GM23248 (cell line): ENCODE data around the gene ST3GAL3.

Source experiments
- EZH2 ChIP-seq: fragments of 200-600 bp; sonication (generic); IDR thresholded peaks from 2 replicates; pipeline ENCODE4 v1.6.1; 2018; ENCODE audit warnings: antibody characterized with exemption, mild to moderate bottlenecking; ENCODE audit not compliant: insufficient read depth, poor library complexity, severe bottlenecking
- EZH2phosphoT487 ChIP-seq: fragments of 200-600 bp; sonication (generic); IDR thresholded peaks from 2 replicates; pipeline ENCODE4 v1.6.1; 2018; ENCODE audit warnings: antibody characterized with exemption, moderate library complexity, mild to moderate bottlenecking, low read depth; ENCODE audit not compliant: insufficient read depth

GRCh38 chr1:43802356-43802980 is 95.1 kb downstream of the ST3GAL3 start:
- TF ChIP-seq EZH2phosphoT487 (no peak), EZH2 (no peak)
